Stimulated activated CD8-positive, alpha-beta memory T cell treated with anti-CD3 and anti-CD28 coated beads, Interleukin-4, amount 100 ng/mL, for 4 hours (primary cell): ENCODE measurements around the gene IL1R2.

Experiments
- DNase-seq, 2 donors: peaks; one replicate each; pipeline ENCODE4 v3.0.0-alpha.2; 2020; ENCODE audit warnings: low read depth in 2 of 2, low spot score in 1 of 2

Gene IL1R2

DNA sequence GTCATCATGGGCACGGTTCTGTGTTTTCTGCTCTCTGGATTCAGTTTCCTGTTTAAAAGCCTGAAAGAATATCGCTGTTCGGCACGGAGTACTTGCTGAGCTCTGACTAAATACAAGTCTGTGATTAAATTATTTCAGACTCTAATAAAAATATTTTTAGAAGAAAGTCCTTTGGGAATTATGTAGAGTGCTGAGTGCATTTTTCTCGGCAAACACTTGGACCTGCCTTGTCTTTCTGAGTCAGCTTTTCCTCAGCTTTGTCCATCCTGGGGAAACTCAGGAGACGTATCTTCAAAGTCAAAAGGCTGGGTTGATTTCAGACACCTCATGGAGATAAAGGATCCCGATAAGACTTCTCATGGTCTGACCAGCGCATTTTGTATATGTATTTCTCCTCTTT is 45.9 kb downstream of the IL1R2 start:
- no peak for DNase-seq

GRCh38 chr2:102040229-102040628 is 48.5 kb downstream of the IL1R2 start:
- DNase-seq = no peak

- no peak for DNase-seq
Observed at GRCh38 chr2:102041351-102041750, 49.6 kb downstream of the IL1R2 start.

DNA sequence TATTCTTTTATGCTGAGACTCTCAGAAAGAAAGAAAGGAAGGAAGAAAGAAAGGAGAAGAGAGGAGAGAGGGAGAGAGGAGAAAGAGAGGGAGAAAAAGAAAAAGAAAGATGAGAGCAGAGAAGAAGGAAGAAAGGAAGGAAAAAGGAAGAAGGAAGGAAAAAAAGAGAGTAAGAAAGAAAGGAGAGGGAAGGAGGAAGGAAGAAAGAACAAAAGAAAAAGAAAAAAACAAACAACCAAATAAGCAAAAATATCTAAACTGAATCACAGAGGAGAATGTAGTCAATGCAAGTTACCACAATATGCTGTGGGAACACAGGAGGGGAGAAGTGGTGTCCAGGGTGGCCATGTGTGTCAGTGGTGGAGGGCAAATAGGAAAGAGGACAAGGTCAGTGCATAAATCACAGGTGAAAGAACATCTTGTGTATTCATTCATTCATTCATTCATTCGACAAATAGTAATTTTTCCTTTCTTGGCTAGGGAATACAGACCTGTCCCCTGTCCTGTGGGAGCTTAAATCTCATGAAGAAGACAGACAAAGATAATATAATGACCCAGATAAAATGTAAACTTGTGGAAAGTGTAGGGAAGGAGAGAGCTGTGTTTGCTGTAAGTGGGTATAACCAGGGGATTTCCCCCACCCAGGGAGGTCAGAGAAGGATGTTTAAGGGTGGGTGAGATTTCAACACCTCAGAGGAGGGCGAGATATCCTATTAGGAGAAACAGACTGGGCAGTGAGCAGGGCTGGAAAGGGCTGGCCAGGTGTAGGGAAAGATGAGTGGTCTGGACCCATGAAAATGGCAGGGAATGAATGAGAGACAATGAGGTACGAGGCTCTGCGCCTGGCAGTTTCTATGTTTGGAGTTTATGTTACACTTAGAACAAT is 50.7 kb downstream of the IL1R2 start:
- no peak for DNase-seq

DNA sequence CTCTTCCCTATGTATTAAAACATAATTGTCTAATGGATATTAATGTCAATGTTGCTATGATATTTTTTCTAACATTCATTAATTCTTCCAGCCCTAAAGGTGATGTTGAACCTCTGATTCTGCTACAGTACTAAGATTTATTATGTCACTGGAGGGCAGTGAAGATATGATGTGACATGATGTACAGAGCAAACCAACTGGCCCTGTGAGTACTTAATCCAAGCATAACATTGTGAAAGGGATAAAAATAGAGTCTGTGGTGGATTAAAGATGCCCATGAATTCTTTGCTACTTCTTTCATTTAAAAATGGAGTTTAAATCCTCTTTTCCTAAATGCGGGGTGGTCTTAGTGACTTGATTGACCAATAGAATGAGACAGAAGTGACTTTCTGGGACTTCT is 51.8 kb downstream of the IL1R2 start:
- no peak for DNase-seq

DNA sequence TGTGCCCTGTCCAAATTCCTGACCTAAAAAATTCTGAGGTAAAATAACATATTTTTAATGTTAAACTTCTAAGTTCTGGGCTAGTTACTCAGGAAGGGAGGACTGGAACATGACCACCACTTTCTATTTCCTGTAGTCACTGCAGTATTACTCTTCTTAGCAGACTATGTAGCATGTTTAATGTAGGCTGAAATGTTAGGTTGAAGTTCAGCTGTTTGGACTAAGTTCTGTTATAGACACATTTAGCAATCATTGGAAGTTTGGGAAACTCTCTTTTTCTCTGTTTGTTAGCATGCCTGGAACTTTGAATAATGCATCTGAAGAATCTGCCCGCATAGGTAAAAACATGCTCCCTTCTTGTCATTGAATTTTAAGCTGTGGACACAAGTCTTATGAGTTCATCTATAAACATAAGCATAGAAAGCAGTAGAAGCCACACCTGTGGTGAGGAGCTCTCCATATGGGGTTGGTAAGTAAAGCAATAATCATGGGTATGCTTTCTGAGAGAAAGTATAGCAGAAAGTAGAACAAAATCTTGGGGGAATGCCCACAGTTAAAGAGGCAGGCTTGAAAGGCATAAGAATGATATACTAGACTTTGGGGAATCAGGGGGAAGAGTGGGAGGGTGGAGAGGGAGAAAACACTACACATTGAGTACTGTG is 52.6 kb downstream of the IL1R2 start:
- DNase-seq = no peak

DNA sequence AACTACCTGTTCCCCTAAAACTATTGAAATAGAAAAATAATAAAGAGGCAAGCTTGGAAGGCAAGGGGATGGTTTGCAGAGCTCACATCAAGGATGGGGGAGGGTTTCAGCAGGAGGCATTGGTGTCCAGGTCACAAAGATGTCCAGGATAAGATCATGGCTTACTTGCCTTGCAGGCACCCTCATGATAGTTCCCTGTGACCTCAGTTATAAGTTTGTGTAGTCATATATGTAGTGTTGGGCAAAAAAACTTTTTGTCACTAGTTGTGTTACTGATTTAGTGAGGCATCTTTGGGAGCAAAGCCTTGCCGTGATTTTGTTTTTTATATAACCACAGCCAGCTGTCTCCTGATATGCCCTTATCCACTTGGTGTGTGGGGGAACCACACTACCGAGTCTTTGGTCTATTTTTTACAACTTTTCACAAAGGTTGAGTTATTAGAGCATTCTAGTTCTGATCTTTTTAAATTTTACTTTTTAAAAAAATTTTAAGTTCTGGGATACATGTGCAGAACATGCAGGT is 53.3 kb downstream of the IL1R2 start:
- no peak for DNase-seq

DNA sequence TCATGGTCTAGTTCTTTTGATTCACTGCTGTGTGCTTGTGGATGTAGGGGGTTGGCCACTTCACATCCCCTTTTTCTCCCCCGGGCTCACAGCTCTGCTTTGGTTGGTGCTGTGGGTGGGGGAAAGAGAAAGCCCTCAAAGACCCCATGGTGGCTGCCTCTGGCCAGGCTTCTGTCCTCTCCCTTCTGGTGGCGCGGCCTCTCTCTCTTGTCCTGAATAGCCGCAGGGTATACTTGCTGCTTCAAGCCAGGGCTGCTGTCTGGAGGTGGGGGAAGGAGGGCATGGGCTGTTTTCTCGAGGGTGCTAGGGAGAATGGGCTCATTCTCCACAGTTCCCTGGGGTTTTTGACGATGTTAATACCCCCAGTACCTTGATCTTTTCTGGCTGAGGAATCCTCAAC is 53.9 kb downstream of the IL1R2 start:
- DNase-seq = no peak

DNA sequence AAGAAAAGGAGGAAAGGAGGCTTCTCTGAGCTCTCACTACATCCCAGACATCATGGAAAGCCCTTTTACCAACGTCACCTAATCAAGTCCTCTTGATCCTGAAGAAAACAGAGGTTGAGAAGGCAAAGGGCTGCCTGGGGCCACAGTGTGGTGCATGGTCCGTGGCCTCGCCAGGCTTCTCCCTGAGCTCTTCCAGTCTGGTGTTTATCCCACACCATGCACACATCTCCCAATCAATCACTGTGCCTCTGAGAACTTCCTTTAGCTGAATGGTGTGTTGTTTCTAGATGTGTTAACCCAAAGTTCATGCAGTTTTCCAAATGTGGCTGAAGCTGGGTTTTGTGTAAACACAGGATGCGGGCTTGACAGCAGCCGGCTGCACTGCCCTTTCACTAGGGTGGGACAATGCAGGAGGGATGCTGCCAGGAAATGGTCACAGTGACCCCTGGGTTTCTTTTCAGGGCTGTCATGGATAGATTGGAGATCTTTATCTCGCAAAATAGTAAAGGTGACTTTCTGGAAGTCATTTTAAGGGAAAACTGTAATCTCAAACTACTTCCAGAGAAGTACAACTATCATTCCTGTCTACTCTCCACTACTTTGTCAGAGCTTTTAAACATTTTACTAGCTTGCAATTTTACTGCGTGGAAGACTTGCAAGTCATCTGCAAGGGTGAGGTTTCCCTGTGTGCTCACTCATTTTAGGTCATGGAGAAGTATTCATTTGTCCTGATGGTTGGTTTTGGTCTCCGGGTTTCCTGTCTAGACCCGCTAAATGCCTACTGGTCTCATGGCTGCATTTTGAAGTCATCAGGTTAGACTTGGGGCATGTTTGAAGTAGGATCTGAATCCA is 54.6 kb downstream of the IL1R2 start:
- no peak for DNase-seq

DNA sequence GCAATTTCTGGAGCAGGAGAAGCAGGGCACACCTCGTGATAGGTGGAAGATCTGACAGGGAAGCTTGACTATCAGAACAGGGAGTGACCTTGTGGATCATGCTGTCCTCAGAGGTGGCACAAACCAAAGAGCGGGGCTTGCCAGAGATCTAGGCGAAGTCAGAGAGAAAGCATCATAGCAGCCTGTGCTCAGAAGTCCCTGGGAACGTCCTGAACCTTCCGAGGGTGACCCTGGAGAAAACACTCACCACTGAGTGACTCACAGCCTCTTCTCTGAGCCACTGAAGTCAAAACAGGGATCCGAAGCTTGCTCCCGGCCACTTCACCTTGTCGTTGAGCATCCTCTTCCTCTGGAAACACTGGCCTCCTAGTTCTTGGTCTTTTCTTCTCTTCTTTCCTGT is 56.7 kb downstream of the IL1R2 start:
- no peak for DNase-seq

- DNase-seq = no peak
Observed at GRCh38 chr2:102049756-102050443, 58.1 kb downstream of the IL1R2 start.

DNA sequence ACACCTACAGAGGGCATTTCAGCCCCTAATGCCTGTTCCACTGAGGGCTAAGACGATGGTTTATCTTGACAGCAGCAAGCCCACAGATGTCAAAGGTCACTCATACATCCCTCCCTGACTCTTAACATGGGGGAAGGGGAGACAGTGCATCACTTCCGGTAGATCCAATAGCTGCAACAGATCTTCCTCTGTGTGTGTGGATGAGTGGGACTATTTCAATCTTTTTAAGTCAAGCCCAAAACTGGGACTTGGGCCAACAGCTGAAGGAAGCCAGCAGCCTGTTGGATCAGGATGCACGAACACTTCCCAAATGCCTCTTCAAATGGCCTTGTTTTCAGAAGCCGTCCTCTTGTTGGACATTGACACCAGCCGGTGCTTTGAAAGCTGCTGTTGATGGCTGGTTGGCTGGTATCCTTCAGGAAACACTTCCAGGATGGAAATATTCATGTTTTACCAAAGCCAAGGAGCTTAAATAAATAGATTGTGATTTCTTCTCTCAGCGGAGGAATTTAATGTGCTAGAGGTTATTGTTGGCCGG is 59.2 kb downstream of the IL1R2 start:
- DNase-seq = no peak

GRCh38 chr2:102051692-102052277 is 60.0 kb downstream of the IL1R2 start:
- no peak for DNase-seq

GRCh38 chr2:102052365-102052764 is 60.6 kb downstream of the IL1R2 start:
- no peak for DNase-seq

GRCh38 chr2:102053096-102053495 is 61.3 kb downstream of the IL1R2 start:
- DNase-seq = no peak

- no peak for DNase-seq
Observed at GRCh38 chr2:102055346-102055990, 63.7 kb downstream of the IL1R2 start.

DNA sequence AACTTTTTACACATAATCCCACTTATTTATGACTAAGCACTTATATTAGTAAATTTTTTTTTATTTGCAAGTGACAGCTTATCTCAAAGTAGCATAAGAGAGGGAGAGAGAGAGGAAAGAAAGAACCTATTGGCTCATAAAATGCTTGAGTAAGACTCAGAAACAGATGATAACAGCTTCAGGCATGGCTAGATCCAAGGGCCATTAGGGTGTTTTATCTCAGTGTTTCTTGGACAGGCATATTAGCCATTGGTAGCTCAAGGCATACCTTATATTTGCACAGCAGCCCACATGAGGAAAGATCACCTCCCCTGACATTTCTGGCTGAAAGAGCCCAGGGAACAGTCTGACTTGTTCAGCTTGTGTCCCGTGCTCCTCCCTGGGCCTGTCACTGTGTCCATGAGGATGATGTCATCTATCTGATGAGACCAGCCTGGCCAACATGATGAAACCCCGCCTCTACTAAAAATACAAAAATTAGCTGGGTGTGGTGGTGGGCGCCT is 64.4 kb downstream of the IL1R2 start:
- DNase-seq = no peak

- DNase-seq = no peak
Observed at GRCh38 chr2:102057502-102058292, 65.9 kb downstream of the IL1R2 start.
